Chondrocyte (in vitro differentiated cells): ENCODE data around the gene NDST4. TPM values are rescaled to one million over a fixed set of nuclear protein-coding genes. Genes with fewer than 3 reads are reported as not detected.

Experiments used
- DNase-seq: peaks from one replicate; pipeline ENCODE4 v3.0.0; 2021; ENCODE audit warnings: mixed read lengths, low spot score
- H3K27ac Mint-ChIP-seq: one replicate; pipeline ENCODE4 v1.8.0; 2021; ENCODE audit warnings: mild to moderate bottlenecking, moderate library complexity, mixed read lengths; ENCODE audit not compliant: unreplicated experiment
- H3K27me3 Mint-ChIP-seq: 2 replicates; pipeline ENCODE4 v1.8.0; 2021; ENCODE audit warnings: low read depth, mixed read lengths
- H3K36me3 Mint-ChIP-seq: 2 replicates; pipeline ENCODE4 v1.8.0; 2021; ENCODE audit warnings: low read depth, mixed read lengths
- H3K4me1 Mint-ChIP-seq: 2 replicates; pipeline ENCODE4 v1.8.0; 2021; ENCODE audit warnings: low read depth, mild to moderate bottlenecking, mixed read lengths
- H3K4me3 Mint-ChIP-seq: one replicate; pipeline ENCODE4 v1.8.0; 2021; ENCODE audit warnings: mild to moderate bottlenecking, moderate library complexity, mixed read lengths; ENCODE audit not compliant: unreplicated experiment
- H3K9me3 Mint-ChIP-seq: 2 replicates; pipeline ENCODE4 v1.8.0; 2021; ENCODE audit warnings: low read depth, mixed read lengths
- CTCF ChIP-seq: fragments of 200-600 bp; sonication (generic); IDR thresholded peaks from 2 replicates; pipeline ENCODE4 v1.5.0; 2021; ENCODE audit warnings: antibody characterized with exemption, mild to moderate bottlenecking, moderate library complexity
- total RNA-seq: library from RNA; stranded (reverse); gene quantifications from 3 replicates; pipeline ENCODE4 v1.2.1, GENCODE V29; 2021

NDST4 gene
- total RNA-seq, 1 donor from 2014 or later: not detected

- DNase-seq: no peak
- no peak for TF ChIP-seq CTCF
- no peaks in the 10 kb centered on the region for H3K36me3 Mint-ChIP-seq
- no peaks in the 10 kb centered on the region for H3K27me3 Mint-ChIP-seq
- no peak overlapping the region for H3K4me3 Mint-ChIP-seq
- H3K27ac Mint-ChIP-seq: no peak overlapping the region
- H3K4me1 Mint-ChIP-seq: peaks cover 52% of the 10 kb centered on the region
- H3K9me3 Mint-ChIP-seq: peaks cover 6% of the 10 kb centered on the region
These were observed 185.5 kb downstream of the NDST4 start for GRCh38 chr4:114927881-114928280.

- H3K4me3 Mint-ChIP-seq: no peak overlapping the region
- DNase-seq: no peak
- H3K27me3 Mint-ChIP-seq: no peaks in the 10 kb centered on the region
- H3K9me3 Mint-ChIP-seq: peaks cover 4% of the 10 kb centered on the region
- peak overlapping the region; percentile 20 for H3K27ac Mint-ChIP-seq
- no peaks in the 10 kb centered on the region for H3K36me3 Mint-ChIP-seq
- no peak for TF ChIP-seq CTCF
- H3K4me1 Mint-ChIP-seq: peaks cover 65% of the 10 kb centered on the region
These were observed 186.8 kb downstream of the NDST4 start for GRCh38 chr4:114926583-114926982.

GRCh38 chr4:114924311-114924710 is 189.1 kb downstream of the NDST4 start:
- TF ChIP-seq CTCF: no peak
- Mint-ChIP-seq H3K36me3 (no peaks in the 10 kb centered on the region), H3K9me3 (peaks cover 4% of the 10 kb centered on the region), H3K27ac (no peak overlapping the region), H3K4me1 (peaks cover 64% of the 10 kb centered on the region), H3K27me3 (no peaks in the 10 kb centered on the region), H3K4me3 (no peak overlapping the region)
- no peak for DNase-seq

- Mint-ChIP-seq H3K27ac (no peak overlapping the region), H3K9me3 (no peaks in the 10 kb centered on the region), H3K4me1 (peaks cover 51% of the 10 kb centered on the region), H3K27me3 (no peaks in the 10 kb centered on the region), H3K4me3 (no peak overlapping the region), H3K36me3 (no peaks in the 10 kb centered on the region)
- no peak for TF ChIP-seq CTCF
- DNase-seq: no peak
These were observed 190.9 kb downstream of the NDST4 start for GRCh38 chr4:114922592-114922933.

- Mint-ChIP-seq H3K9me3 (no peaks in the 10 kb centered on the region), H3K4me1 (peaks cover 47% of the 10 kb centered on the region), H3K27ac (peak overlapping the region; percentile 52), H3K4me3 (peak overlapping the region; percentile 51), H3K36me3 (no peaks in the 10 kb centered on the region), H3K27me3 (no peaks in the 10 kb centered on the region)
- DNase-seq: no peak
- no peak for TF ChIP-seq CTCF
These were observed 191.4 kb downstream of the NDST4 start for GRCh38 chr4:114921790-114922591.
